K562 (cell line): Measurements from ENCODE around the gene DNMT1. TPM values are rescaled to one million over a fixed set of nuclear protein-coding genes. Genes with fewer than 3 reads are reported as not detected.

Experiments used
- ATAC-seq: fragments of 200-7000 bp; cut with Tn5 transposase; 3 replicates; pipeline ENCODE4 v1.9.1; 2020; ENCODE audit warnings: moderate library complexity
- BruUV-seq: library from RNA; stranded (reverse); fragments of 400-500 nt; replicated peaks from 2 replicates; lab custom pipeline; 2021; lab: Mats Ljungman, UMichigan
- CTCF ChIA-PET: fragments of 300-600 bp; formaldehyde crosslinking; extraction: SDS; loops from one replicate; lab custom pipeline; 2021; ENCODE audit warnings: low intra/inter-chr PET ratio; lab: Yijun Ruan, JAX
- POLR2A ChIA-PET: fragments of 300-600, 350-650 bp; sonication (Branson Sonifier 250); formaldehyde crosslinking; extraction: SDS; loops from one replicate; lab custom pipeline; 2021; ENCODE audit warnings: antibody characterized with exemption, inconsistent platforms; lab: Yijun Ruan, JAX
- DNase-seq, 4 experiments: peaks; one replicate each; pipeline versions ENCODE4 v3.0.0 to v3.0.0-alpha.2; 2011 to 2018; ENCODE audit warnings: low spot score in 3 of 4, mixed read lengths in 3 of 4; ENCODE audit errors: extremely low read depth in 1 of 4
- FAIRE-seq: peaks from 2 replicates; lab custom pipeline; 2011; peaks lifted over from hg19 to GRCh38; lab: Jason Lieb, UNC
- H2AFZ ChIP-seq: 2 replicates; pipeline ENCODE4 v1.6.0; 2011; ENCODE audit warnings: low read depth, low read length, control low read depth, inconsistent platforms
- H3K27ac ChIP-seq: fragments of 200-600 bp; 3 replicates; pipeline ENCODE4 v1.8.0; 2011; ENCODE audit warnings: low read depth, mild to moderate bottlenecking, control low read depth, inconsistent platforms, low read length, moderate library complexity, mixed read lengths; ENCODE audit errors: extremely low read depth
- H3K27me3 ChIP-seq, 2 experiments: fragments of 300-600 bp in 1 of 2; 2 replicates in 1 of 2; 3 replicates in 1 of 2; pipeline versions ENCODE4 v1.6.0 to v1.8.0; 2011; ENCODE audit warnings: inconsistent platforms in 2 of 2, low read length in 2 of 2, mild to moderate bottlenecking in 1 of 2, mixed read lengths in 1 of 2, moderate library complexity in 1 of 2; ENCODE audit not compliant: control insufficient read depth in 2 of 2, insufficient read depth in 2 of 2
- H3K36me3 ChIP-seq: fragments of 300-600 bp; 3 replicates; pipeline ENCODE4 v1.8.0; 2011; ENCODE audit warnings: mild to moderate bottlenecking, low read length, inconsistent platforms; ENCODE audit not compliant: control insufficient read depth, insufficient read depth
- H3K4me1 ChIP-seq, 2 experiments: fragments of 200-600 bp in 1 of 2; replicated peaks in 1 of 2; 2 replicates in 1 of 2; 3 replicates in 1 of 2; pipeline versions ENCODE4 v1.5.1 to v1.8.0; 2011; ENCODE audit warnings: inconsistent platforms in 2 of 2, low read length in 2 of 2, mild to moderate bottlenecking in 1 of 2, mixed read lengths in 1 of 2, moderate library complexity in 1 of 2; ENCODE audit not compliant: control insufficient read depth in 2 of 2, insufficient read depth in 2 of 2
- H3K4me2 ChIP-seq: 2 replicates; pipeline ENCODE4 v1.6.1; 2011; ENCODE audit warnings: low read length, control low read depth, inconsistent platforms, mixed read lengths; ENCODE audit not compliant: insufficient read depth
- H3K4me3 ChIP-seq: fragments of 200-600 bp; sonication (generic), shearing (Covaris generic); 2 replicates; pipeline ENCODE4 v1.5.1; 2016; ENCODE audit warnings: control low read depth, inconsistent platforms
- H3K79me2 ChIP-seq: fragments of 200-600 bp; 3 replicates; pipeline ENCODE4 v1.8.0; 2011; ENCODE audit warnings: low read length, inconsistent platforms; ENCODE audit not compliant: control insufficient read depth, insufficient read depth
- H3K9ac ChIP-seq, 2 experiments: 2 replicates each; pipeline versions ENCODE4 v1.6.0 to v1.6.1; 2011; ENCODE audit warnings: low read depth in 2 of 2, low read length in 2 of 2, control low read depth in 1 of 2, inconsistent platforms in 1 of 2, mild to moderate bottlenecking in 1 of 2, mixed read lengths in 1 of 2; ENCODE audit not compliant: insufficient read depth in 1 of 2
- H3K9me1 ChIP-seq: one replicate; pipeline ENCODE4 v1.6.0; 2011; ENCODE audit warnings: inconsistent platforms, mild to moderate bottlenecking, low read length, moderate library complexity; ENCODE audit not compliant: control insufficient read depth, insufficient read depth
- H3K9me3 ChIP-seq: replicated peaks from 2 replicates; pipeline ENCODE4 v1.5.1; 2011; ENCODE audit warnings: low read depth, low read length, inconsistent platforms; ENCODE audit not compliant: control insufficient read depth, insufficient read depth
- H4K20me1 ChIP-seq: replicated peaks from 2 replicates; pipeline ENCODE4 v1.6.1; 2011; ENCODE audit warnings: low read length, inconsistent platforms, mixed read lengths; ENCODE audit not compliant: control insufficient read depth, insufficient read depth
- CBX5 ChIP-seq: IDR thresholded peaks from 2 replicates; pipeline ENCODE4 v1.6.1; 2014; ENCODE audit warnings: low read depth, borderline replicate concordance
- CEBPG ChIP-seq, 3 experiments: fragments of 200-800 bp in 1 of 3; sonication (Bioruptor generic) in 1 of 3; sonication (generic) in 1 of 3; formaldehyde crosslinking in 1 of 3; IDR thresholded peaks in 2 of 3; conservative IDR thresholded peaks in 1 of 3; 2 replicates each; pipeline versions ENCODE4 v1.6.1 to v1.8.0; 2016 to 2022; ENCODE audit warnings: missing compliant biosample characterization in 2 of 3, missing genetic modification characterization in 2 of 3, mild to moderate bottlenecking in 1 of 3, missing genetic modification reagents in 1 of 3
- HIVEP1 ChIP-seq: fragments of 250-450 bp; sonication (Bioruptor Pico); IDR thresholded peaks from 2 replicates; pipeline ENCODE4 v1.4.0; 2020; ENCODE audit warnings: mild to moderate bottlenecking
- PCBP1 ChIP-seq: fragments of 200-400 bp; formaldehyde crosslinking; IDR thresholded peaks from 2 replicates; pipeline ENCODE4 v1.6.1; 2018; ENCODE audit warnings: mild to moderate bottlenecking, low read depth, low read length; ENCODE audit not compliant: poor library complexity, severe bottlenecking
- ZBTB7A ChIP-seq: IDR thresholded peaks from 2 replicates; pipeline ENCODE4 v1.6.1; 2011; ENCODE audit warnings: low read depth, mild to moderate bottlenecking, low read length, moderate library complexity, borderline replicate concordance; ENCODE audit not compliant: control insufficient read depth
- ZNF274 ChIP-seq: IDR thresholded peaks from 2 replicates; pipeline ENCODE4 v1.6.1; 2011; ENCODE audit warnings: low read depth, mild to moderate bottlenecking, low read length, moderate library complexity, borderline replicate concordance
- ZNF41 ChIP-seq: fragments of 250-450 bp; sonication (Bioruptor Pico); conservative IDR thresholded peaks from 2 replicates; pipeline ENCODE4 v1.4.0; 2020; ENCODE audit warnings: mild to moderate bottlenecking
- WGBS: fragments of 100-300 bp; shearing (Covaris generic); methylation state at CpG from one replicate; pipeline ENCODE4 v1.1.6; 2016; ENCODE audit warnings: low coverage, mixed read lengths; ENCODE audit not compliant: insufficient coverage; ENCODE audit errors: missing lambda C conversion rate; 5-methylcytosine and 5-hydroxymethylcytosine counted together
- in situ Hi-C: fragments of 300-500 bp; cut with MboI; formaldehyde crosslinking; loops from 4 replicates; pipeline ENCODE4 v1.15.0; 2018; ENCODE audit warnings: inconsistent platforms, mixed read lengths
- intact Hi-C: fragments of 100-400 bp; cut with micrococcal nuclease; formaldehyde crosslinking; loops from 2 replicates; pipeline ENCODE4 v1.14.2; 2022
- polyA plus RNA-seq, 8 experiments: library from polyadenylated mRNA; depleted of rRNA in 4 of 8; stranded (reverse) in 5 of 8; unstranded in 3 of 8; fragments of >200 nt; fragmentation: Nextera tagmentation in 2 of 8; fragmentation: Illumina TruSeq in 1 of 8; extraction: Ambion mirVana in 2 of 8; extraction: Trizol in 1 of 8; gene quantifications; 2 replicates each; pipeline versions ENCODE4 v1.2.1 to v1.2.3, GENCODE V29; 2011 to 2014; ENCODE audit warnings: inconsistent platforms in 1 of 8, missing spikeins in 1 of 8
- total RNA-seq, 7 experiments: library from RNA; depleted of rRNA in 6 of 7; stranded (reverse); fragments of >200 nt in 6 of 7; fragmentation: Illumina TruSeq in 2 of 7; extraction: Trizol in 2 of 7; gene quantifications; 2 replicates each; pipeline versions ENCODE4 v1.2.1 to v1.2.3, GENCODE V29; 2011 to 2021; ENCODE audit warnings: low replicate concordance in 1 of 7

DNMT1 gene
- total and polyA plus RNA-seq, 9 of the 15 experiments (the other 6 are each of a cell fraction or from before 2014, with no cell fraction given), result 80.1 to 271 (median 121) TPM

DNA sequence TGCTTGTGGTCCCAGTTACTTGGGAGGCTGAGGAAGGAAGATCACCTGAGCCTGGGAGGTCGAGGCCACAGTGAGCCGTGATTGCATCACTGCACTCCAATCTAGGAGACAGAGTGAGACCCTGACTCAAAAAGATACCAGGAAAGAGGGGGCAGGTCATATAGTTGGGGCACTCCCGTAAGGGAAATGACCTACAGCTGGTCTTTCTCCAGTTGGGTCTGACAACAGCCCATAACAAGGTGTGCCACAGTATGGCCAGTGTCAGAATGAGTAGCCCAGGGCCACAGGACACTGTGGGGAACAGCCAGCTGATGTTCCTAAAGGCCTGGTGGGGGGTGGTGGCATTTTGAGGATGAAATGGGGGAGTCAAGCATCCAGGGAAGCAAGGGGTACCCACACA, 10.8 kb downstream of the DNMT1 start:
- no TSS peak for BruUV-seq
- Histone ChIP-seq H3K27me3 (no peaks in the 10 kb centered on the region), H2AFZ (no peak overlapping the region), H3K27ac (no peak overlapping the region), H3K4me1 (peaks cover 3 to 7% of the 10 kb centered on the region in 2 experiments; a peak in 3 of 5 replicates), H4K20me1 (peaks cover 19% of the 10 kb centered on the region), H3K9me1 (no peaks in the 10 kb centered on the region), H3K4me2 (no peak overlapping the region), H3K79me2 (peaks cover 63% of the 10 kb centered on the region), H3K4me3 (no peak overlapping the region), H3K9me3 (no peaks in the 10 kb centered on the region), H3K9ac (no peak overlapping the region), H3K36me3 (peaks cover 87% of the 10 kb centered on the region)
- in situ Hi-C loops, result no loop called here
- intact Hi-C loops, result no loop called here
- no peak for DNase-seq
- no peak for FAIRE-seq
- ChIA-PET CTCF (no interaction called here), POLR2A (interaction anchor here (0.7 to 2.5 kb wide), 3 partner anchors 11 to 31 kb away, joined by 4 to 14 read pairs (median 4); partner anchors contain the start of gene DNMT1)
- no peak for ATAC-seq
- 79% methylated on average over 3 of the region's 3 CpGs for WGBS
- no peak for TF ChIP-seq ZNF274
- no peak for TF ChIP-seq HIVEP1
- TF ChIP-seq ZNF41 (CRISPR knock-in tag), result no peak
- TF ChIP-seq PCBP1, result no peak
- no peak; the same call in 1 of the 2 replicates for TF ChIP-seq CEBPG (CRISPR knock-in tag; IDR thresholded peaks at IDR 0.05)
- 0 out of 4 replicates have a peak, but pooled peaks of 1 of the 2 experiments have one; percentile 11 for TF ChIP-seq CEBPG (tag; conservative IDR thresholded peaks at IDR 0.05 in 1 of 2, IDR thresholded peaks at IDR 0.05 in 1 of 2)
- TF ChIP-seq CBX5, result no peak
- TF ChIP-seq ZBTB7A, result no peak
